GM12878 (cell line): ENCODE results near the gene ILKAP.

Experiments
- CTCF ChIP-seq, 3 experiments: IDR thresholded peaks in 2 of 3; conservative IDR thresholded peaks in 1 of 3; 2 replicates each; pipeline ENCODE4 v1.5.1; 2011; ENCODE audit warnings: low read depth in 3 of 3, low read length in 3 of 3, mild to moderate bottlenecking in 3 of 3, control low read depth in 2 of 3, moderate library complexity in 2 of 3, inconsistent platforms in 1 of 3, mixed read lengths in 1 of 3; ENCODE audit not compliant: control insufficient read depth in 2 of 3, insufficient read depth in 1 of 3; ENCODE audit errors: extremely low read depth in 1 of 3
- ESRRA ChIP-seq: IDR thresholded peaks from 2 replicates; pipeline ENCODE4 v1.6.1; 2012; ENCODE audit warnings: mild to moderate bottlenecking, low read length, improper control_type of control experiment
- GABPA ChIP-seq: IDR thresholded peaks from 2 replicates; pipeline ENCODE4 v1.6.1; 2014; ENCODE audit warnings: antibody characterized with exemption, low read depth, mild to moderate bottlenecking, inconsistent platforms
- NFIC ChIP-seq: IDR thresholded peaks from 2 replicates; pipeline ENCODE4 v1.6.1; 2012; ENCODE audit warnings: low read depth, mild to moderate bottlenecking, inconsistent platforms, low read length, moderate library complexity
- PAX5 ChIP-seq: IDR thresholded peaks from 2 replicates; pipeline ENCODE4 v1.6.1; 2011; ENCODE audit warnings: low read depth, low read length, borderline replicate concordance
- PBX3 ChIP-seq: IDR thresholded peaks from 2 replicates; pipeline ENCODE4 v1.6.1; 2011; ENCODE audit warnings: mild to moderate bottlenecking, low read depth, low read length, moderate library complexity; ENCODE audit not compliant: insufficient replicate concordance
- POLR2AphosphoS5 ChIP-seq: IDR thresholded peaks from 2 replicates; pipeline ENCODE4 v1.6.1; 2011; ENCODE audit warnings: mild to moderate bottlenecking, low read length, inconsistent platforms
- USF1 ChIP-seq: IDR thresholded peaks from 2 replicates; pipeline ENCODE4 v1.6.1; 2011; ENCODE audit warnings: borderline replicate concordance, low read depth, mild to moderate bottlenecking, moderate library complexity, mixed read lengths, low read length; ENCODE audit not compliant: insufficient read depth; ENCODE audit errors: extremely low read length

GRCh38 chr2:238162251-238162845 lies 41.1 kb downstream of the ILKAP start:
- TF ChIP-seq PAX5 (no peak), NFIC (no peak), ESRRA (no peak), PBX3 (no peak), GABPA (no peak), POLR2AphosphoS5 (no peak), USF1 (no peak), CTCF (IDR thresholded peaks at IDR 0.05 in 2 of 3, conservative IDR thresholded peaks at IDR 0.05 in 1 of 3; ENCODE audit: control insufficient read depth in 2 of 3, extremely low read depth in 1 of 3, insufficient read depth in 1 of 3, low read depth in 3 of 3, low read length in 3 of 3) (no peak)
